ENCODE measurements around the gene RGS6. TPM values are rescaled to one million over a fixed set of nuclear protein-coding genes. Genes with fewer than 3 reads are reported as not detected.

RGS6 gene
- total and polyA plus RNA-seq, 7 donors: 0.19 to 1.6 (median 0.42) TPM

DNA sequence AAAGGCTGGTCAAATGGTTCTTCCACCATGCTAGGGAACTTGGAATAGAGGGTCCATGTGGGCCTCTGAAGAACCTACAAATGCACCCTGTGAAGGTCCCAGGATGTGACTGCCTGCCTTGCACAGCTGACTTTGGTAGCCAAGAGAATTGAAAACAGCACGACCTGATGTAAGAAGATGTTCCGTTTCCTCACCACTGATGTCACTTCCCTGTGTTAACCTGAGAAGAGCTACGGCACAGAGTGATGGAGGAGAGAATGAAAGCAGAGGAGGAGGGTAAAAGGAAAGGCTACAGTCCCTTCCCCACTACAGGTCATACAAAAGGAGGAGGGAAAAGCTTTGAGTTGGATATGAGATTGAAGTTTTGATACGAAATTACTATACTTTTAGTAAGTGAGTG is 328.8 kb downstream of the RGS6 start:
- Histone ChIP-seq H3K4me1 (no peaks in the 10 kb centered on the region), H3K9me3 (no peaks in the 10 kb centered on the region), H3K4me3 (no peak overlapping the region), H3K36me3 (ENCODE audit: insufficient read depth in 1 of 2, low read depth in 1 of 2) (no peaks in the 10 kb centered on the region), H3K27ac (no peak overlapping the region), H3K27me3 (ENCODE audit: insufficient read depth in 3 of 3, low read length in 2 of 3) (no peaks in the 10 kb centered on the region)
- no peak for DNase-seq
- TF ChIP-seq, protein P1, sequence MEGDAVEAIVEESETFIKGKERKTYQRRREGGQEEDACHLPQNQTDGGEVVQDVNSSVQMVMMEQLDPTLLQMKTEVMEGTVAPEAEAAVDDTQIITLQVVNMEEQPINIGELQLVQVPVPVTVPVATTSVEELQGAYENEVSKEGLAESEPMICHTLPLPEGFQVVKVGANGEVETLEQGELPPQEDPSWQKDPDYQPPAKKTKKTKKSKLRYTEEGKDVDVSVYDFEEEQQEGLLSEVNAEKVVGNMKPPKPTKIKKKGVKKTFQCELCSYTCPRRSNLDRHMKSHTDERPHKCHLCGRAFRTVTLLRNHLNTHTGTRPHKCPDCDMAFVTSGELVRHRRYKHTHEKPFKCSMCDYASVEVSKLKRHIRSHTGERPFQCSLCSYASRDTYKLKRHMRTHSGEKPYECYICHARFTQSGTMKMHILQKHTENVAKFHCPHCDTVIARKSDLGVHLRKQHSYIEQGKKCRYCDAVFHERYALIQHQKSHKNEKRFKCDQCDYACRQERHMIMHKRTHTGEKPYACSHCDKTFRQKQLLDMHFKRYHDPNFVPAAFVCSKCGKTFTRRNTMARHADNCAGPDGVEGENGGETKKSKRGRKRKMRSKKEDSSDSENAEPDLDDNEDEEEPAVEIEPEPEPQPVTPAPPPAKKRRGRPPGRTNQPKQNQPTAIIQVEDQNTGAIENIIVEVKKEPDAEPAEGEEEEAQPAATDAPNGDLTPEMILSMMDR (IDR thresholded peaks at IDR 0.05): no peak
- no peak for ATAC-seq
- intact Hi-C loops (cut with DNase I): no loop called here
- WGBS, 3 donors: 62 to 83% (median 73%) methylated on average over 4 of the region's 4 CpGs

GRCh38 chr14:72262771-72263170 is 330.5 kb downstream of the RGS6 start:
- DNase-seq (no peak), ATAC-seq (no peak)
- H3K36me3 ChIP-seq (ENCODE audit: insufficient read depth in 1 of 2, low read depth in 1 of 2): no peaks in the 10 kb centered on the region
- no peak overlapping the region for H3K4me3 ChIP-seq
- H3K27me3 ChIP-seq (ENCODE audit: insufficient read depth in 3 of 3, low read length in 2 of 3): no peaks in the 10 kb centered on the region
- TF ChIP-seq, protein P1 (IDR thresholded peaks at IDR 0.05): no peak
- WGBS, 3 donors: 86 to 98% (median 89%) methylated on average over 2 of the region's 2 CpGs
- no peaks in the 10 kb centered on the region for H3K4me1 ChIP-seq
- H3K27ac ChIP-seq: no peak overlapping the region
- intact Hi-C loops (cut with DNase I): no loop called here
- H3K9me3 ChIP-seq: no peaks in the 10 kb centered on the region

DNA sequence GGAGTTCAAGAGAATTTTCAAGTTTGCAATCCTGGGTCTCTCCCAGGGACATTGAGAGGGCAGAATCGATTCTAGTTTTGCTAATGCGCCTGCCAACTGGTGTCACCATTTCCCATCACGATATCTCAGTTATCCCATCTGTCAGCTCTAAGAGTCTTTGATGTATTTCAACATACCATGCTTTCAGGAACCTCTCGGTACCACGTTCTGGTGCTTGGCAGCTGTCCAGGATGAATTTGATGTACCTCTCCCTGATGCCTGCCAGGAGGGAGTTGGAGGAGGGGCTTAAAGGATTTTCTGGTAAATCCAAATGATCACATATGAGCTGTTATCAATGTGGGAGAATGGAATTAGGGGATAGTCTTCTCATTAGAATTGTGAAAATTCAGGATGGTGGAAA is 332.5 kb downstream of the RGS6 start:
- TF ChIP-seq, protein P1 (IDR thresholded peaks at IDR 0.05): no peak
- WGBS, 3 donors: 50 to 63% (median 58%) methylated on average over 5 of the region's 5 CpGs
- no peak for ATAC-seq
- Histone ChIP-seq H3K27me3 (ENCODE audit: insufficient read depth in 3 of 3, low read length in 2 of 3) (no peaks in the 10 kb centered on the region), H3K9me3 (no peaks in the 10 kb centered on the region), H3K27ac (no peak overlapping the region), H3K4me3 (no peak overlapping the region), H3K4me1 (no peaks in the 10 kb centered on the region), H3K36me3 (ENCODE audit: insufficient read depth in 1 of 2, low read depth in 1 of 2) (no peaks in the 10 kb centered on the region)
- no peak for DNase-seq
- intact Hi-C loops (cut with DNase I): no loop called here

DNA sequence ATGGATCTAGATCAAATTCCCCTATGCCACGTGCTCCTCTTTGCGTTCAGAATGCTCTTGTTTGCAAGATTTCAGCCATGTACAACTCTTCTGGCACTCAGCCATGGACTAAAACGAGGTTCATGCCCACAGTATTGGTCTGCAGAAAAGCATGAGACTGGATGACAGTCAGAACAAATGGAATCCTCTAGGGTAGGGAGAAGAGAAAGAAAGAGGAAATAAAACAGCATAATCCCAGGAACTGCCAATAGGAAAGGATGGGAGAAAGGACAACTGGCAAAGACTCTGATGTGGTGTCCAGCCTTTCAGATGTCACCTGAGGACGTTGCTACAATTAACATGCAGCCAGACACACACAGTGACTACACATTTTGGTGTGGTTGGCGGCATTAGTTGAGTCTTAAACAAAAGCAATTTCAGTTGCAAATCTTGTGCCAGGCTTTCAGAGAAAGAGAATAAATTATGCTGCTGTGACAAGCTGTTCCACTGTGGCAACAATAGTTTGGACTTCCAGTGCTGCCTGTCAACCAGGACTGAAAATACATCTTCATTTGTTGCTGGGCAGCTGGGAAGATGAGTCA is 338.0 kb downstream of the RGS6 start:
- no peak for DNase-seq
- Histone ChIP-seq H3K9me3 (no peaks in the 10 kb centered on the region), H3K27me3 (ENCODE audit: insufficient read depth in 3 of 3, low read length in 2 of 3) (no peaks in the 10 kb centered on the region), H3K36me3 (ENCODE audit: insufficient read depth in 1 of 2, low read depth in 1 of 2) (no peaks in the 10 kb centered on the region), H3K27ac (no peak overlapping the region), H3K4me1 (no peaks in the 10 kb centered on the region), H3K4me3 (no peak overlapping the region)
- WGBS, 3 donors: 25 to 35% (median 29%) methylated on average over 5 of the region's 5 CpGs
- intact Hi-C loops (cut with DNase I): no loop called here
- TF ChIP-seq, protein P1 (IDR thresholded peaks at IDR 0.05): no peak
- no peak for ATAC-seq

- no peak overlapping the region for H3K27ac ChIP-seq
- no peaks in the 10 kb centered on the region for H3K36me3 ChIP-seq (ENCODE audit: insufficient read depth in 1 of 2, low read depth in 1 of 2)
- no peak overlapping the region for H3K4me3 ChIP-seq
- ATAC-seq: no peak
- 75 to 85% (median 84%) methylated on average over 3 of the region's 3 CpGs for WGBS, 3 donors
- no peaks in the 10 kb centered on the region for H3K27me3 ChIP-seq (ENCODE audit: insufficient read depth in 3 of 3, low read length in 2 of 3)
- DNase-seq: no peak
- intact Hi-C loops (cut with DNase I): no loop called here
- no peaks in the 10 kb centered on the region for H3K9me3 ChIP-seq
- no peaks in the 10 kb centered on the region for H3K4me1 ChIP-seq
- TF ChIP-seq, protein P1 (IDR thresholded peaks at IDR 0.05): no peak
Observed at GRCh38 chr14:72270749-72271148, 338.5 kb downstream of the RGS6 start.
